Caco-2 (cell line): ENCODE results near the gene CDK14. TPM values are rescaled to one million over a fixed set of nuclear protein-coding genes. Genes with fewer than 3 reads are reported as not detected.

Experiments used
- BruUV-seq: library from RNA; stranded (reverse); fragments of 400-500 nt; replicated peaks from 2 replicates; lab custom pipeline; 2021; lab: Mats Ljungman, UMichigan
- CTCF ChIA-PET: fragments of 300-600 bp; sonication (Branson Sonifier 250); formaldehyde crosslinking; loops from one replicate; lab custom pipeline; 2022; ENCODE audit warnings: antibody characterized with exemption; lab: Charles Lee
- POLR2A ChIA-PET: fragments of 300-600 bp; sonication (Branson Sonifier 250); formaldehyde crosslinking; loops from one replicate; lab custom pipeline; 2022; ENCODE audit warnings: antibody characterized with exemption; lab: Charles Lee
- DNase-seq, 2 experiments: peaks; one replicate each; pipeline versions ENCODE4 v3.0.0 to v3.0.0-alpha.2; 2020 to 2022
- H3K27me3 ChIP-seq: replicated peaks from 2 replicates; pipeline ENCODE4 v1.6.0; 2011; ENCODE audit warnings: low read length; ENCODE audit not compliant: control insufficient read depth, insufficient read depth
- H3K36me3 ChIP-seq: 2 replicates; pipeline ENCODE4 v1.5.1; 2011; ENCODE audit warnings: low read length; ENCODE audit not compliant: control insufficient read depth, insufficient read depth
- H3K4me1 ChIP-seq: fragments of 250-450 bp; sonication (Bioruptor Pico); 2 replicates; pipeline ENCODE4 v1.5.1; 2020; ENCODE audit warnings: mild to moderate bottlenecking
- H3K4me3 ChIP-seq: 2 replicates; pipeline ENCODE4 v1.5.1; 2011; ENCODE audit warnings: low read depth, mild to moderate bottlenecking, control low read depth, low read length
- H3K9me3 ChIP-seq: fragments of 250-450 bp; sonication (Bioruptor Pico); 2 replicates; pipeline ENCODE4 v1.5.1; 2020; ENCODE audit warnings: mild to moderate bottlenecking, moderate library complexity
- H3K27ac Mint-ChIP-seq: one replicate; pipeline ENCODE4 v1.8.0; 2022; ENCODE audit warnings: mixed read lengths; ENCODE audit not compliant: unreplicated experiment
- H3K27me3 Mint-ChIP-seq: one replicate; pipeline ENCODE4 v1.8.0; 2022; ENCODE audit warnings: mixed read lengths; ENCODE audit not compliant: insufficient read depth, unreplicated experiment
- H3K36me3 Mint-ChIP-seq: one replicate; pipeline ENCODE4 v1.8.0; 2022; ENCODE audit warnings: mild to moderate bottlenecking, mixed read lengths; ENCODE audit not compliant: insufficient read depth, unreplicated experiment
- H3K4me1 Mint-ChIP-seq: one replicate; pipeline ENCODE4 v1.8.0; 2022; ENCODE audit warnings: low read depth, mixed read lengths; ENCODE audit not compliant: unreplicated experiment
- H3K4me3 Mint-ChIP-seq: one replicate; pipeline ENCODE4 v1.8.0; 2022; ENCODE audit warnings: mild to moderate bottlenecking, moderate library complexity, mixed read lengths; ENCODE audit not compliant: unreplicated experiment
- H3K9me3 Mint-ChIP-seq: one replicate; pipeline ENCODE4 v1.8.0; 2022; ENCODE audit warnings: mixed read lengths; ENCODE audit not compliant: unreplicated experiment
- intact Hi-C: fragments of 100-400 bp; cut with micrococcal nuclease; formaldehyde crosslinking; loops from one replicate; pipeline ENCODE4 v1.10.0; 2022; ENCODE audit not compliant: unreplicated experiment
- total RNA-seq: library from RNA; stranded (reverse); gene quantifications from 2 replicates; pipeline ENCODE4 v1.2.3, GENCODE V29; 2022
- TF ChIP-seq, protein P1 (sequence below), 2 experiments: fragments of 200-600 bp in 1 of 2; IDR thresholded peaks; 1 replicate in 1 of 2; 2 replicates in 1 of 2; pipeline versions ENCODE4 v1.5.1 to v1.8.0; 2011 to 2022; ENCODE audit warnings: antibody characterized with exemption in 1 of 2, control low read depth in 1 of 2, inconsistent platforms in 1 of 2, low read depth in 1 of 2, low read length in 1 of 2, mild to moderate bottlenecking in 1 of 2, moderate library complexity in 1 of 2; ENCODE audit not compliant: insufficient read depth in 1 of 2, severe bottlenecking in 1 of 2, unreplicated experiment in 1 of 2

Gene CDK14
- total RNA-seq, 1 experiment from 2014 or later: 18.2 TPM

DNA sequence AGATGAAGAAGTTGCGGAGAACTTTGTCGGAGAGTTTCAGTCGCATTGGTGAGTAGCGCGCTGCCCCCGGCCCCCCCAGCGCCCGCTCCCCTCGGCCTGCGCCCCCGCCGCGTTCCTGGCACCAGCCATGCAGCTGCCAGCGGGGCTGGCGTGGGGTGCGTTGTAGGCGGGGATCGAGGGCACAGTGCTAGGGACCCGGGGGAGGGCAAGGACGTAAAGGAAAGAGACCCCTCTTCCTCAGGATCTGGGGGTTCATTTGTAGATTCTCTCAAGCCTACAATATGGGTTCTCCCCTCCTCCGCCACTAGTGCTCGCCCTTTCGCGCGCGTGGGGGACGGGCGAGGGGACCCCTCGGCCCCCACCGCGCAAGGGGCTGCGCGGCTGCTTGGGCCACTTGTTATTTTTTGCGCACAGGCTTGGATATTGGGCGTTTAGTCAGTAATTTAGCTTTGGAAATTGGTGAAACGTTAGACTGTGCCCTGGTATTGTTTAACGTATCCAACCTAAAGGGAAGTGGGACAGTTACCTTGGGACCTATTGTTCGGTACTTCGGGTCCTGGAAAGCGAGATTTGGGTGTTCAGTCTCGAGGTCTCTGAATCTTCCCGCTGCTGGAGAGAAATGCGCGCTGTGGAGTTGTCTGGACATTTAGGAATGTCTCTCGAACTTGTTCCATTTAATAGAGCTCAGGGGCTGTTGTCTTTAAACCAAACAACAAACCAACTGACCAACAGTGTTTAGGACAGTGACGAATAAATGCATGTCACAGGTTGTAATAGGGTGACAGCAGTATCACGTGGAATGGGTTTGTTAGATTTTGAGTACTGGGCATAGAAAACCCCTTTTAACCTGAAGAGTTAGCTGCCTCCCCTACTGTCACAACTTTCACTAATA is 796 bp downstream of the CDK14 start:
- ChIA-PET POLR2A (no interaction called here), CTCF (interaction anchor here (0.7 to 1.9 kb wide), 4 partner anchors 9 to 332 kb away, joined by 3 to 6 read pairs (median 3); no protein-coding TSS in a partner anchor)
- TF ChIP-seq, protein P1, sequence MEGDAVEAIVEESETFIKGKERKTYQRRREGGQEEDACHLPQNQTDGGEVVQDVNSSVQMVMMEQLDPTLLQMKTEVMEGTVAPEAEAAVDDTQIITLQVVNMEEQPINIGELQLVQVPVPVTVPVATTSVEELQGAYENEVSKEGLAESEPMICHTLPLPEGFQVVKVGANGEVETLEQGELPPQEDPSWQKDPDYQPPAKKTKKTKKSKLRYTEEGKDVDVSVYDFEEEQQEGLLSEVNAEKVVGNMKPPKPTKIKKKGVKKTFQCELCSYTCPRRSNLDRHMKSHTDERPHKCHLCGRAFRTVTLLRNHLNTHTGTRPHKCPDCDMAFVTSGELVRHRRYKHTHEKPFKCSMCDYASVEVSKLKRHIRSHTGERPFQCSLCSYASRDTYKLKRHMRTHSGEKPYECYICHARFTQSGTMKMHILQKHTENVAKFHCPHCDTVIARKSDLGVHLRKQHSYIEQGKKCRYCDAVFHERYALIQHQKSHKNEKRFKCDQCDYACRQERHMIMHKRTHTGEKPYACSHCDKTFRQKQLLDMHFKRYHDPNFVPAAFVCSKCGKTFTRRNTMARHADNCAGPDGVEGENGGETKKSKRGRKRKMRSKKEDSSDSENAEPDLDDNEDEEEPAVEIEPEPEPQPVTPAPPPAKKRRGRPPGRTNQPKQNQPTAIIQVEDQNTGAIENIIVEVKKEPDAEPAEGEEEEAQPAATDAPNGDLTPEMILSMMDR (IDR thresholded peaks at IDR 0.05; ENCODE audit: insufficient read depth in 1 of 2, low read depth in 1 of 2, low read length in 1 of 2, severe bottlenecking in 1 of 2, unreplicated experiment in 1 of 2): no peak
- BruUV-seq: no TSS peak
- intact Hi-C loops: loop anchor here (1.0 to 10.0 kb wide), 7 partner anchors 32 to 438 kb away; no protein-coding TSS in a partner anchor
- Mint-ChIP-seq H3K4me3 (peak overlapping the region; percentile 95), H3K27ac (peak overlapping the region; percentile 75), H3K9me3 (no peaks in the 10 kb centered on the region), H3K36me3 (no peaks in the 10 kb centered on the region), H3K27me3 (no peaks in the 10 kb centered on the region), H3K4me1 (peaks cover 7% of the 10 kb centered on the region)
- H3K36me3 ChIP-seq: no peaks in the 10 kb centered on the region
- 0 out of 2 replicates have a peak, but pooled peaks cover 2% of the 10 kb centered on the region for H3K4me1 ChIP-seq
- no peaks in the 10 kb centered on the region for H3K27me3 ChIP-seq
- peak overlapping the region; percentile 89 for H3K4me3 ChIP-seq
- DNase-seq: peak in 1 of 2 experiments; percentile 14
- H3K9me3 ChIP-seq: no peaks in the 10 kb centered on the region

GRCh38 chr7:90597563-90598253 is 1.6 kb downstream of the CDK14 start:
- Mint-ChIP-seq H3K36me3 (no peaks in the 10 kb centered on the region), H3K4me3 (peak overlapping the region; percentile 95), H3K27me3 (no peaks in the 10 kb centered on the region), H3K9me3 (no peaks in the 10 kb centered on the region), H3K27ac (no peak overlapping the region), H3K4me1 (peaks cover 7% of the 10 kb centered on the region)
- CTCF ChIA-PET: interaction anchor here (0.6 to 1.9 kb wide), 2 partner anchors 120 to 331 kb away, joined by 3 to 6 read pairs; no protein-coding TSS in a partner anchor
- Histone ChIP-seq H3K4me3 (peak overlapping the region; percentile 89; the same call in 1 of the 2 replicates), H3K36me3 (no peaks in the 10 kb centered on the region), H3K27me3 (no peaks in the 10 kb centered on the region), H3K4me1 (0 out of 2 replicates have a peak, but pooled peaks cover 2% of the 10 kb centered on the region), H3K9me3 (no peaks in the 10 kb centered on the region)
- TSS peak; percentile 42 for BruUV-seq
- intact Hi-C loops: loop anchor here (1.0 to 10.0 kb wide), 6 partner anchors 32 to 437 kb away; no protein-coding TSS in a partner anchor
- no peak for DNase-seq
- POLR2A ChIA-PET: no interaction called here
- TF ChIP-seq, protein P1 (IDR thresholded peaks at IDR 0.05; ENCODE audit: insufficient read depth in 1 of 2, low read depth in 1 of 2, low read length in 1 of 2, severe bottlenecking in 1 of 2, unreplicated experiment in 1 of 2): no peak

- no peaks in the 10 kb centered on the region for H3K36me3 Mint-ChIP-seq
- intact Hi-C loops: loop anchor here (5.0 to 10.0 kb wide), 3 partner anchors 123 to 148 kb away; no protein-coding TSS in a partner anchor
- peaks cover 7% of the 10 kb centered on the region for H3K4me1 Mint-ChIP-seq
These were observed 2.9 kb downstream of the CDK14 start for GRCh38 chr7:90599038-90599437.

More at GRCh38 chr7:90599038-90599437, 2.9 kb downstream of the CDK14 start:
- Mint-ChIP-seq H3K9me3 (no peaks in the 10 kb centered on the region), H3K27ac (no peak overlapping the region), H3K27me3 (no peaks in the 10 kb centered on the region), H3K4me3 (no peak overlapping the region)
- TF ChIP-seq, protein P1 (IDR thresholded peaks at IDR 0.05; ENCODE audit: insufficient read depth in 1 of 2, low read depth in 1 of 2, low read length in 1 of 2, severe bottlenecking in 1 of 2, unreplicated experiment in 1 of 2): no peak
- Histone ChIP-seq H3K4me1 (0 out of 2 replicates have a peak, but pooled peaks cover 2% of the 10 kb centered on the region), H3K27me3 (no peaks in the 10 kb centered on the region), H3K36me3 (no peaks in the 10 kb centered on the region), H3K4me3 (no peak overlapping the region), H3K9me3 (no peaks in the 10 kb centered on the region)
- BruUV-seq: no TSS peak
- POLR2A ChIA-PET: no interaction called here
- no peak for DNase-seq
- CTCF ChIA-PET: no interaction called here
